Sigmoid colon (tissue), 7 donors: ENCODE measurements around the gene ATG7. TPM values are rescaled to one million over a fixed set of nuclear protein-coding genes. Genes with fewer than 3 reads are reported as not detected.

ENCODE experiments used
- DNase-seq: peaks from one replicate; pipeline ENCODE4 v3.0.0-alpha.2; 2019
- H3K27ac ChIP-seq, 4 donors: fragments of 200-600 bp; sonication (generic); one replicate each; pipeline ENCODE4 v1.5.1; 2016 to 2019; ENCODE audit warnings: mild to moderate bottlenecking in 1 of 4
- H3K27me3 ChIP-seq, 3 donors: fragments of 200-600 bp; sonication (generic); one replicate each; pipeline ENCODE4 v1.5.1; 2019; ENCODE audit warnings: mild to moderate bottlenecking in 1 of 3
- H3K36me3 ChIP-seq, 4 donors: fragments of 200-600 bp; sonication (generic); one replicate each; pipeline ENCODE4 v1.5.1; 2016 to 2019
- H3K4me1 ChIP-seq, 4 donors: fragments of 200-600 bp; sonication (generic); one replicate each; pipeline ENCODE4 v1.5.1; 2017 to 2019
- H3K4me3 ChIP-seq, 4 donors: fragments of 200-600 bp; sonication (generic); one replicate each; pipeline ENCODE4 v1.5.1; 2017 to 2019; ENCODE audit warnings: mild to moderate bottlenecking in 2 of 4, moderate library complexity in 1 of 4
- H3K9me3 ChIP-seq, 4 donors: fragments of 200-600 bp in 3 of 4; sonication (generic) in 3 of 4; one replicate each; pipeline versions ENCODE4 v1.5.1 to v1.6.1; 2013 to 2019
- EP300 ChIP-seq, 4 donors: sonication (generic); formaldehyde crosslinking; IDR thresholded peaks; one replicate each; pipeline ENCODE4 v1.6.1; 2017; ENCODE audit warnings: antibody characterized with exemption in 4 of 4
- POLR2A ChIP-seq, 2 donors: fragments of 450-650 bp; IDR thresholded peaks; one replicate each; pipeline ENCODE4 v1.6.1; 2016; ENCODE audit warnings: antibody characterized with exemption in 2 of 2, mild to moderate bottlenecking in 2 of 2, moderate library complexity in 2 of 2
- POLR2AphosphoS5 ChIP-seq, 4 donors: sonication (generic); formaldehyde crosslinking; IDR thresholded peaks; one replicate each; pipeline ENCODE4 v1.6.1; 2017; ENCODE audit warnings: antibody characterized with exemption in 4 of 4
- WGBS, 2 donors: extraction: QIAGEN DNeasy Blood & Tissue Kit; methylation state at CpG; one replicate each; pipeline ENCODE4 v1.1.7; 2013; 5-methylcytosine and 5-hydroxymethylcytosine counted together
- intact Hi-C: fragments of 100-400 bp; cut with DNase I; formaldehyde crosslinking; loops from one replicate; pipeline ENCODE4 v1.15.1; 2023
- polyA plus RNA-seq, 3 donors: library from polyadenylated mRNA; stranded (reverse); fragments of 200-250 nt; gene quantifications; one replicate each; pipeline ENCODE4 v1.2.3, GENCODE V29; 2013
- total RNA-seq, 4 donors: library from RNA; depleted of rRNA; stranded (reverse); fragments of >200 nt; gene quantifications; one replicate each; pipeline ENCODE4 v1.1.0, GENCODE V29; 2016
- TF ChIP-seq, protein P1 (sequence below), 4 experiments: fragments of 450-650 bp in 3 of 4; fragments of 200-600 bp in 1 of 4; IDR thresholded peaks; one replicate each; pipeline ENCODE4 v1.5.1; 2016 to 2019; ENCODE audit warnings: antibody characterized with exemption in 4 of 4, mild to moderate bottlenecking in 3 of 4, moderate library complexity in 2 of 4
- donor health status: healthy with polysubstance abuse.
- donor health status: Bipolar disorder and iron deficiency.
- donor health status: healthy.

The ATG7 gene
- total and polyA plus RNA-seq, 7 donors: 12.5 to 62.9 (median 34.8) TPM

GRCh38 chr3:11567516-11568467 lies 295.6 kb downstream of the ATG7 start:
- H3K4me1 ChIP-seq: peaks cover 0 to 58% (median 39%) of the 10 kb centered on the region in 4 donors
- TF ChIP-seq EP300 (IDR thresholded peaks at IDR 0.05): peak in 1 of 4 donors; percentile 9
- TF ChIP-seq POLR2AphosphoS5 (IDR thresholded peaks at IDR 0.05): peak in 3 of 4 donors; percentile 11 to 48 (median 26)
- no peak for TF ChIP-seq POLR2A (IDR thresholded peaks at IDR 0.05)
- H3K9me3 ChIP-seq: no peaks in the 10 kb centered on the region
- H3K27me3 ChIP-seq: no peaks in the 10 kb centered on the region
- H3K27ac ChIP-seq: peak overlapping the region; percentile 73 to 91 (median 86)
- 90% methylated on average over 27 of the region's 27 CpGs for WGBS, 2 donors
- H3K36me3 ChIP-seq: peaks cover 0 to 32% (median 15%) of the 10 kb centered on the region in 4 donors
- DNase-seq: no peak
- peak overlapping the region in 3 of 4 donors; percentile 20 to 35 (median 24) for H3K4me3 ChIP-seq
- intact Hi-C loops: no loop called here

DNA sequence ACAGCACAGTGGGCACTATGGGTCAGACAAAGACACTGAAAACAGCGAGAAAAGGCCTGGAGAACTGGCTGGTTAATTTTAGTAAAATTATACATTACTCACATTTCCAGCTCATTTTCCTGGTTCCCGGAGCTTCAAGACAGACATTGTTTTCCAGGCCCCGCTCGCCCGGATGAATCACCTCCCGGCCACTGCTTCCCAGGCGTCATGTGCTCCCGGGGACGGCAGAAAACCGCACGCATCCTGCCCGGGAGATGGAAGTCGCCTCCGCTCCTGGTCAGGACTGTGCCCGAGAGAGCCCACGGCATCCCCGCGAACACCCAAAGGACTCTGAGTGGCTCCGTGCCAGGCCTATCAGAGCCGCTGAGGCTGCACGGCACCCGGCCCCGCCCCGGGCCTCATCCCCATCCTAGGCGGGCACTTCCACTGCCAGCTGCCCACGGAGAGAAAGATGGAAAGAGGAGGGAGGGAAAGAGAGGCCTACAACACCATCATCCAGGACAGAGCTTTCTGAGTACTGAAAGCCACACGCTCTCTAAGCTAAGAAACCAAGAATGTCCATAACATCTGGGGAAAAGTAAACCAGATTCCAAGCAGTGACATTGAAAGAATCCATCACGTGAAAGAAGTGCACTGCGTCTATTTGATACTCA lies 296.4 kb downstream of the ATG7 start:
- Histone ChIP-seq H3K27ac (peak overlapping the region; percentile 73 to 91 (median 86)), H3K27me3 (no peaks in the 10 kb centered on the region), H3K36me3 (peaks cover 0 to 23% (median 9%) of the 10 kb centered on the region in 4 donors), H3K4me1 (peaks cover 0 to 56% (median 31%) of the 10 kb centered on the region in 4 donors), H3K4me3 (peak overlapping the region in 3 of 4 donors; percentile 20 to 35 (median 24)), H3K9me3 (no peaks in the 10 kb centered on the region)
- intact Hi-C loops: no loop called here
- TF ChIP-seq POLR2A (IDR thresholded peaks at IDR 0.05) (no peak), EP300 (IDR thresholded peaks at IDR 0.05) (no peak), POLR2AphosphoS5 (IDR thresholded peaks at IDR 0.05) (peak in 3 of 4 donors; percentile 35 to 72 (median 41))
- TF ChIP-seq, protein P1, sequence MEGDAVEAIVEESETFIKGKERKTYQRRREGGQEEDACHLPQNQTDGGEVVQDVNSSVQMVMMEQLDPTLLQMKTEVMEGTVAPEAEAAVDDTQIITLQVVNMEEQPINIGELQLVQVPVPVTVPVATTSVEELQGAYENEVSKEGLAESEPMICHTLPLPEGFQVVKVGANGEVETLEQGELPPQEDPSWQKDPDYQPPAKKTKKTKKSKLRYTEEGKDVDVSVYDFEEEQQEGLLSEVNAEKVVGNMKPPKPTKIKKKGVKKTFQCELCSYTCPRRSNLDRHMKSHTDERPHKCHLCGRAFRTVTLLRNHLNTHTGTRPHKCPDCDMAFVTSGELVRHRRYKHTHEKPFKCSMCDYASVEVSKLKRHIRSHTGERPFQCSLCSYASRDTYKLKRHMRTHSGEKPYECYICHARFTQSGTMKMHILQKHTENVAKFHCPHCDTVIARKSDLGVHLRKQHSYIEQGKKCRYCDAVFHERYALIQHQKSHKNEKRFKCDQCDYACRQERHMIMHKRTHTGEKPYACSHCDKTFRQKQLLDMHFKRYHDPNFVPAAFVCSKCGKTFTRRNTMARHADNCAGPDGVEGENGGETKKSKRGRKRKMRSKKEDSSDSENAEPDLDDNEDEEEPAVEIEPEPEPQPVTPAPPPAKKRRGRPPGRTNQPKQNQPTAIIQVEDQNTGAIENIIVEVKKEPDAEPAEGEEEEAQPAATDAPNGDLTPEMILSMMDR (IDR thresholded peaks at IDR 0.05): no peak
- WGBS, 2 donors: 77 to 79% methylated on average over 29 of the region's 29 CpGs
- DNase-seq: peak; percentile 93

- TF ChIP-seq EP300 (IDR thresholded peaks at IDR 0.05): no peak
- TF ChIP-seq POLR2A (IDR thresholded peaks at IDR 0.05): no peak
- TF ChIP-seq, protein P1 (IDR thresholded peaks at IDR 0.05): no peak
- TF ChIP-seq POLR2AphosphoS5 (IDR thresholded peaks at IDR 0.05): no peak
- no peak for DNase-seq
- Histone ChIP-seq H3K4me1 (peaks cover 0 to 59% (median 31%) of the 10 kb centered on the region in 4 donors), H3K9me3 (no peaks in the 10 kb centered on the region), H3K4me3 (no peak overlapping the region), H3K36me3 (peaks cover 0 to 23% (median 5%) of the 10 kb centered on the region in 4 donors), H3K27ac (peak overlapping the region; percentile 73 to 91 (median 86)), H3K27me3 (no peaks in the 10 kb centered on the region)
- 83 to 88% methylated on average over 13 of the region's 13 CpGs for WGBS, 2 donors
- intact Hi-C loops: no loop called here
Measured at GRCh38 chr3:11569156-11569741, 297.1 kb downstream of the ATG7 start.

- H3K4me1 ChIP-seq: peaks cover 0 to 60% (median 31%) of the 10 kb centered on the region in 4 donors
- TF ChIP-seq, protein P1 (IDR thresholded peaks at IDR 0.05): no peak
- no peak for TF ChIP-seq POLR2A (IDR thresholded peaks at IDR 0.05)
- TF ChIP-seq POLR2AphosphoS5 (IDR thresholded peaks at IDR 0.05): no peak
- no peak for TF ChIP-seq EP300 (IDR thresholded peaks at IDR 0.05)
- H3K4me3 ChIP-seq: no peak overlapping the region
- H3K27me3 ChIP-seq: no peaks in the 10 kb centered on the region
- intact Hi-C loops: no loop called here
- DNase-seq: no peak
- WGBS, 2 donors: 81 to 82% methylated on average over 13 of the region's 13 CpGs
- H3K27ac ChIP-seq: peak overlapping the region; percentile 73 to 91 (median 86)
- H3K9me3 ChIP-seq: no peaks in the 10 kb centered on the region
- H3K36me3 ChIP-seq: peaks cover 0 to 21% (median 0%) of the 10 kb centered on the region in 4 donors
Measured at GRCh38 chr3:11570251-11570650, 298.1 kb downstream of the ATG7 start.
